Measurements from ENCODE around the gene SIPA1L3.

The SIPA1L3 gene

DNA sequence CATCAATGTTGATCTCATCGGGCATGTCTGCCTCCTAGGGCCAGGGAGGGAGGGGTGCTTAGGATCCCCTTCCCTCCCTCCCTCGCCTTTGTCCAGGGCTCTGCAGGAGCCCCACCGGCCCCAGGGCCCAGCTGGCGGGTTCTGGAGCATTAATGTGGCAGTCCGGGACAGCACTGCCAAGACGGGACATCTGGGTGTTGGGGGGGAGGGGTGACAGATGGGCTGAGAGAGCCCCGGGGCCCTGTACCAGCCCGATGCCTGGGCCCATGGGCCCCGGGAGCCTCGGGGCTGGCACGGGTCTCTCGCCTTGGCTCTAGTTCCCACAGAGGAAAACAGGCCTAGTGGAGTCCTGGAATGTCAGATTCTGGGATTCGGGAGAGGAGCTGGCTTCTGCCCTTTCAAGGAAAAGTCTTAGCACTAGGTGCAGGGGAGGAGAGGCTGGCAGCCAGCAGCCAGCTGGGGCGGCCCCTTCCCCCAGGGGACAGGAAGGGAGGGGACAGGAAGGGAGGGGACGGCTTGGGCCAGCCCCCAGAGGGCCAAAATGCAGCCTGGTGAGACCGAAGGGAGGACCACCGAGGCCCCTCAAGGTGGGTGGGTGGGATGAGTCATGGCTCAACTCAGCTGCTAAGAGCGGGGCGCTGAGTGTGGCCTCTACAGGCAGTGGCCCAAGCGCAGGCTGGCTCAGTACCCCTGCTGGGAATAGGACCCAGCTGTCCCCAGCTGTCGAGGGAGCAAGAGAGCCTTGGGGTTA lies 346.1 kb downstream of the SIPA1L3 start:
- DNase-seq: no peak

DNA sequence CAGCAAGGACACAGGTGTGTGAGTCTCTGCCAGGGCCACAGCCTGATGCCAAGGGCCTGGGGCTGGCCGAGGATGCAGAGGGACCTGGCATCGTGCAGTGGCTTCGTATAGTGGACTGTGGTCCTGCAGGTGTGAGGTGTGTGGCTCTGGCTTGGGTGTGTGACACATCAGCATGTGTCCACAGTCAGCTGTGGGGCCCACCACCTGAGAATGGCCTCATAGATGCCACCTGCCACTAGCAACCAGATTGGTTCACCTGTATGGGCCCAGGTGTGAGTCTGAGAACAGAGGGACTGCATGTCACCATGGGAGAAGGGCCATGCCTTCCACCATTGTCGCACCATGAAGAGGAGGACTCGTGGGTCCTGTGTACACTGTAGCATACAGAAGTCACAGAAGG lies 346.8 kb downstream of the SIPA1L3 start:
- no peak for DNase-seq

DNA sequence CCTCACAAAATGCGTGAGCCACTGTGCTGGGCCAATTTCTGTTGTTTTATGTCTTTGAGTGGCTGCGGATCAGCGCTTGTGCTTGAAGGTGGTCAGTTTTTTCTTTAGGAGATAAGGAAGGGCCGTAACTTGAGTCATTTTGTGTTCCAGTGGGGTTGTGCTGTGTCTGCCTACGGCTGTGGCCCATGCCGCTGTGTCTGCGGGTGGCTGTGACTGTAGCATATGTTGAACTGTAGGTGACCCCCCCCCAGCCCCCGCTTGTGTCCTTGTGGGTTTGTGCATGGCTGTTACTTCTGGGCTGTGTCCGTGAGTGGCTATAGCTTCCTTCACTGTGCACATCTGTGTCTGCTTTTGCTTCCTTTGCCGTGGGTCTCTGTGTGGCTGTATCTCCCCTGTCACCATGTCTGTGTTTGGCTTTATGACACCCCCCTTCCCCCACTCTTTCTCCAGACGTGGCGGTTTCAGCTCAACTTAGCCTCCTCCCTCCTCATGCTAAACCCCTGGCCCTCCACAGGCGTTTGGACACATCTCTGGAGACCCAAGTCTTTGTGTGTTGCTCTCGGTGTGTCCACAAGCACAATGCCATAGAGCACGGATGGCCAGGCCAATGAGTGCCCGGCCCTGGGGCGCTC lies 348.5 kb downstream of the SIPA1L3 start:
- DNase-seq: no peak

All from NCI-H774 (cell line).